Kasumi-1 (cell line): ENCODE data around the gene HOXC13.
A peak's percentile ranks its signal among the peaks of the same experiment; 100 is the strongest.

ENCODE experiments used
- DNase-seq, 2 experiments: peaks; one replicate each; lab custom pipeline; 2025; lab: John Stamatoyannopoulos, UW

HOXC13 gene

DNA sequence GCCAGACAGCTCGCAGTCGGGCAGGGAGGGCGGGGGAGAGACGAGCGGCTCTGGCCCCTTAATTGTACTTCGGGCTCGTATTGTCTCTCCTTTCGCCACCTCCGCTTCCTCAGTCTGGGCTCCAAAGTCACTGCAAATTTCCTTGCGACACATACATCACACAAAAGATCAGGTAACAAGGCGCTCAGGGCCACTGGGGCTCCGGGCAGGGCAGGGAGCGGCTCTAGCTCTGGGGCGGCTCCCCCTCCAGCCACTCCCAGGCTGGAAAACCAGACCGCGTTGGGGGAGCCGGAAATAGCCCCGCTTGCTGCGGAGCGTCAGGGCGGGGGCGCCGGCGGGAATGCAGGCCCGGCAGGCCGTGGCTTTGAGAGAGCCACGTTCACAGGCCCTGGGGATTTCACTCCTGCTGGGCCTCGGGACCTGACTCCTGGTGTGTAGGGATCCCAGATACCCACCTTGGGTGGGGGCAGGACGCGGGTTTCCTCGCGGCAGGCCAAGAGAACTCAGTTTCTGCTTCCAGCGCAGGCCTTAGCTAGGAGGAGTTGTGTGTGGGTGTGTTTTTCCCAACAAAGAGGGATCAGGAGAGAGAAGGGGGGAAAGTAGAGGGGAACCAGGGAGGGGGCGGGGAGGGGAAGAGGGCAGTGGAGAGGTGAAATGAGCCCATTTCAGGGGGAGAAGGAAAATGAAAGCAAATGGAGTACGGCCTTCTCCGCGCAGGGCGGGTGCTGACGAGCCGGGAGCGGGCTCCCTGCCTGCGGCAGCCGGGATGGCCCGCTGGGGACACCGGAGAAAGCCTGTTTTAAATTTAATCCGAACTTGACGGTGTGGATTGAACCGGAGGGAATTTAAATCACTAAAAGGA is 57.0 kb downstream of the HOXC13 start:
- DNase-seq: peak; percentile 15 to 20
